ENCODE measurements around the gene ECPAS. TPM values are rescaled to one million over a fixed set of nuclear protein-coding genes. Genes with fewer than 3 reads are reported as not detected.

ECPAS gene
- total RNA-seq, 1 experiment from 2014 or later = 106 TPM

DNA sequence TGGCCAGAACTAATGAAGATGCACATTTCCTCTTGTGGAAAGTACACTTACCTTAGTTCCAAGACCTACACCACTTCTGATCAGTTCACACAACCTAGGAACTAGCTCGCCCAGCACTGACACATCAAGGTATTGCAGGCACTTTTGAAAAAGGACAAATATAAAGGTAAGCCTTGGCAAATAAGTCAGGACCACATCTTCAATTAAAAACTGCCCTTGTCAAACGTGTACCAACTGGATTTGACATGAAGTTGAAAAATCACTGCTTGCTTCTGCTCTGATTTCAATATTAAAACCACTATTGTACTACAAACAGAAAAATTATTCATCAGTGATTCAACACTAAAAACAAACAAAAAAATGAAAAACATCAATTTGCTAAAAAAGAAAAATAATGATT, 109.1 kb downstream of the ECPAS start:
- no peak overlapping the region for H3K27ac ChIP-seq (ENCODE audit: insufficient read length, low read depth, low read length)
- H3K56ac ChIP-seq (ENCODE audit: insufficient read length, low read depth, low read length) = no peak overlapping the region
- H2BK15ac ChIP-seq (ENCODE audit: low read depth, low read length) = no peak overlapping the region
- Mint-ChIP-seq H3K9me3 (no peaks in the 10 kb centered on the region), H3K27ac (no peak overlapping the region), H3K4me3 (no peak overlapping the region), H3K27me3 (ENCODE audit: low read depth) (no peaks in the 10 kb centered on the region), H3K4me1 (no peaks in the 10 kb centered on the region), H3K36me3 (ENCODE audit: insufficient read depth in 1 of 3, low read depth in 3 of 3) (peaks cover 30 to 76% (median 52%) of the 10 kb centered on the region in 3 experiments; a peak in 6 of 7 replicates)
- H3K27me3 ChIP-seq (ENCODE audit: insufficient read depth, low read length) = no peaks in the 10 kb centered on the region
- no peak overlapping the region for H2BK120ac ChIP-seq (ENCODE audit: low read depth, low read length, poor library complexity, severe bottlenecking)
- no peak overlapping the region for H4K5ac ChIP-seq (ENCODE audit: insufficient read length, low read depth, low read length)
- no peaks in the 10 kb centered on the region for H3K79me2 ChIP-seq (ENCODE audit: insufficient read depth, low read length)
- no peaks in the 10 kb centered on the region for H3K23me2 ChIP-seq (ENCODE audit: insufficient read length, low read depth, low read length, poor library complexity, severe bottlenecking)
- TF ChIP-seq, protein P1, sequence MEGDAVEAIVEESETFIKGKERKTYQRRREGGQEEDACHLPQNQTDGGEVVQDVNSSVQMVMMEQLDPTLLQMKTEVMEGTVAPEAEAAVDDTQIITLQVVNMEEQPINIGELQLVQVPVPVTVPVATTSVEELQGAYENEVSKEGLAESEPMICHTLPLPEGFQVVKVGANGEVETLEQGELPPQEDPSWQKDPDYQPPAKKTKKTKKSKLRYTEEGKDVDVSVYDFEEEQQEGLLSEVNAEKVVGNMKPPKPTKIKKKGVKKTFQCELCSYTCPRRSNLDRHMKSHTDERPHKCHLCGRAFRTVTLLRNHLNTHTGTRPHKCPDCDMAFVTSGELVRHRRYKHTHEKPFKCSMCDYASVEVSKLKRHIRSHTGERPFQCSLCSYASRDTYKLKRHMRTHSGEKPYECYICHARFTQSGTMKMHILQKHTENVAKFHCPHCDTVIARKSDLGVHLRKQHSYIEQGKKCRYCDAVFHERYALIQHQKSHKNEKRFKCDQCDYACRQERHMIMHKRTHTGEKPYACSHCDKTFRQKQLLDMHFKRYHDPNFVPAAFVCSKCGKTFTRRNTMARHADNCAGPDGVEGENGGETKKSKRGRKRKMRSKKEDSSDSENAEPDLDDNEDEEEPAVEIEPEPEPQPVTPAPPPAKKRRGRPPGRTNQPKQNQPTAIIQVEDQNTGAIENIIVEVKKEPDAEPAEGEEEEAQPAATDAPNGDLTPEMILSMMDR (conservative IDR thresholded peaks at IDR 0.05) = no peak
- H3K4ac ChIP-seq (ENCODE audit: low read depth, low read length) = no peak overlapping the region
- no CpG with 5 or more reads among the region's 2 CpGs for WGBS (ENCODE audit: extremely low coverage, insufficient read length, low lambda C conversion rate)
- no peak overlapping the region for H2BK12ac ChIP-seq (ENCODE audit: insufficient read length, low read depth, low read length)
- no peak overlapping the region for H3T11ph ChIP-seq (ENCODE audit: low read length)
- no peak overlapping the region for H3K9ac ChIP-seq (ENCODE audit: extremely low read depth, insufficient read length, low read length)
- H4K8ac ChIP-seq (replicated peaks; ENCODE audit: insufficient read length, low read depth, low read length) = no peak overlapping the region
- no peak overlapping the region for H2AK5ac ChIP-seq (ENCODE audit: insufficient read length, low read length)
- DNase-seq = no peak
- H2BK5ac ChIP-seq (ENCODE audit: insufficient read length, low read length) = no peak overlapping the region
- H2AFZ ChIP-seq (ENCODE audit: low read length) = no peak overlapping the region
- H3K23ac ChIP-seq (ENCODE audit: insufficient read length, low read depth, low read length) = no peak overlapping the region
- H3K4me2 ChIP-seq (ENCODE audit: insufficient read depth, insufficient read length, low read length) = no peak overlapping the region
- H3K79me1 ChIP-seq (ENCODE audit: insufficient read depth, low read depth, low read length, poor library complexity, severe bottlenecking) = no peaks in the 10 kb centered on the region
- no peaks in the 10 kb centered on the region for H3K4me1 ChIP-seq (ENCODE audit: insufficient read depth, low read length)
- H3K18ac ChIP-seq (ENCODE audit: insufficient read length, low read depth, low read length) = no peak overlapping the region
- H4K20me1 ChIP-seq (ENCODE audit: control insufficient read depth, insufficient read depth, insufficient read length) = no peaks in the 10 kb centered on the region
- H3K14ac ChIP-seq (ENCODE audit: insufficient read depth, low read length) = no peak overlapping the region
- H2BK20ac ChIP-seq (ENCODE audit: low read depth, low read length, poor library complexity, severe bottlenecking) = no peak overlapping the region
- H4K91ac ChIP-seq (ENCODE audit: insufficient read length, low read depth, low read length) = no peak overlapping the region
- H3K9me3 ChIP-seq (ENCODE audit: control insufficient read depth, low read depth, low read length) = no peaks in the 10 kb centered on the region
